ENCODE measurements around the gene ALK.
"Not testable (repeated sequence)": the region's sequence is repeated elsewhere in the genome, so short reads cannot be mapped to it uniquely, and the experiment has no call there.

The ALK gene

DNA sequence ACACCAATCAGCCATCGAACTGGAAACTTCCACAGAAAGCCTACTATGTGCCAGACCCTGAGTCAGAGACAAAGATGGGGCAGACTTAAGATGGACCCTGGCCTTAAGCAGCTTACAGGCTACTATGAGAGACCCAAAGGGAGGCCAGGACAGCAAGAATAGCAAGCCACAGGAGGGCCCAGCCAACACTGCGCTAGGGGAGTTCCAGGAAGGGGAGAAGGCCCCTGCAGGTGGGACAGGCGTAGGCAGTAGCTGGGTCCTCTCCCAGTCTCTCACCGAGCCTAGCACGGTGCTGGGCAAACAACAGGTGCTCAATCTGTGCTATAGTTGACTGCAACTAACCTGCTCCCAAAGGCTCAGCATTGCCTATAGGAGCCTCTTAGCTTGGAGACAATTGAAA, 670.0 kb downstream of the ALK start:
- H3K36me3 ChIP-seq (ENCODE audit: insufficient read depth, low read length), result no peaks in the 10 kb centered on the region
- TF ChIP-seq EZH2 (IDR thresholded peaks at IDR 0.05) (no peak), POLR2AphosphoS5 (IDR thresholded peaks at IDR 0.05; ENCODE audit: borderline replicate concordance, low read depth, low read length) (no peak), FOXP2 (optimal IDR thresholded peaks at IDR 0.05; ENCODE audit: control extremely low read depth, extremely low read length, insufficient read depth) (no peak)
- no peak overlapping the region for H3K9ac ChIP-seq (ENCODE audit: insufficient read length)
- no peak overlapping the region for H3K27ac ChIP-seq
- H3K9me3 ChIP-seq (ENCODE audit: low read depth, low read length), result no peaks in the 10 kb centered on the region
- DNase-seq (ENCODE audit: low read depth, low spot score), result no peak
- no peak overlapping the region for H3K4me3 ChIP-seq

GRCh38 chr2:29250977-29251376, 670.4 kb downstream of the ALK start:
- Histone ChIP-seq H3K36me3 (ENCODE audit: insufficient read depth, low read length) (no peaks in the 10 kb centered on the region), H3K9me3 (ENCODE audit: low read depth, low read length) (no peaks in the 10 kb centered on the region), H3K27ac (no peak overlapping the region), H3K9ac (ENCODE audit: insufficient read length) (no peak overlapping the region), H3K4me3 (no peak overlapping the region)
- TF ChIP-seq EZH2 (IDR thresholded peaks at IDR 0.05) (no peak), POLR2AphosphoS5 (IDR thresholded peaks at IDR 0.05; ENCODE audit: borderline replicate concordance, low read depth, low read length) (no peak), FOXP2 (optimal IDR thresholded peaks at IDR 0.05; ENCODE audit: control extremely low read depth, extremely low read length, insufficient read depth) (no peak)
- DNase-seq (ENCODE audit: low read depth, low spot score), result no peak

GRCh38 chr2:29249666-29250253, 671.6 kb downstream of the ALK start:
- TF ChIP-seq EZH2 (IDR thresholded peaks at IDR 0.05) (no peak), FOXP2 (optimal IDR thresholded peaks at IDR 0.05; ENCODE audit: control extremely low read depth, extremely low read length, insufficient read depth) (no peak), POLR2AphosphoS5 (IDR thresholded peaks at IDR 0.05; ENCODE audit: borderline replicate concordance, low read depth, low read length) (no peak; the same call in 1 of the 2 replicates)
- no peaks in the 10 kb centered on the region for H3K9me3 ChIP-seq (ENCODE audit: low read depth, low read length)
- no peak overlapping the region for H3K9ac ChIP-seq (ENCODE audit: insufficient read length)
- H3K4me3 ChIP-seq, result no peak overlapping the region
- DNase-seq (ENCODE audit: low read depth, low spot score), result no peak
- H3K27ac ChIP-seq, result no peak overlapping the region
- no peaks in the 10 kb centered on the region for H3K36me3 ChIP-seq (ENCODE audit: insufficient read depth, low read length)

- DNase-seq (ENCODE audit: low read depth, low spot score), result no peak
- TF ChIP-seq FOXP2 (optimal IDR thresholded peaks at IDR 0.05; ENCODE audit: control extremely low read depth, extremely low read length, insufficient read depth) (no peak), POLR2AphosphoS5 (IDR thresholded peaks at IDR 0.05; ENCODE audit: borderline replicate concordance, low read depth, low read length) (no peak), EZH2 (IDR thresholded peaks at IDR 0.05) (no peak)
- Histone ChIP-seq H3K27ac (no peak overlapping the region), H3K9ac (ENCODE audit: insufficient read length) (no peak overlapping the region), H3K4me3 (no peak overlapping the region), H3K9me3 (ENCODE audit: low read depth, low read length) (no peaks in the 10 kb centered on the region), H3K36me3 (ENCODE audit: insufficient read depth, low read length) (no peaks in the 10 kb centered on the region)
Observed at GRCh38 chr2:29247336-29247914, 674.0 kb downstream of the ALK start.

- no peak overlapping the region for H3K9ac ChIP-seq (ENCODE audit: insufficient read length)
- no peaks in the 10 kb centered on the region for H3K36me3 ChIP-seq (ENCODE audit: insufficient read depth, low read length)
- H3K4me3 ChIP-seq, result no peak overlapping the region
- H3K9me3 ChIP-seq (ENCODE audit: low read depth, low read length), result no peaks in the 10 kb centered on the region
- TF ChIP-seq EZH2 (IDR thresholded peaks at IDR 0.05) (no peak), POLR2AphosphoS5 (IDR thresholded peaks at IDR 0.05; ENCODE audit: borderline replicate concordance, low read depth, low read length) (no peak), FOXP2 (optimal IDR thresholded peaks at IDR 0.05; ENCODE audit: control extremely low read depth, extremely low read length, insufficient read depth) (no peak)
- no peak for DNase-seq (ENCODE audit: low read depth, low spot score)
- no peak overlapping the region for H3K27ac ChIP-seq
Observed at GRCh38 chr2:29246383-29247300, 674.7 kb downstream of the ALK start.

- no peak overlapping the region for H3K4me3 ChIP-seq
- H3K27ac ChIP-seq, result no peak overlapping the region
- H3K9ac ChIP-seq (ENCODE audit: insufficient read length), result no peak overlapping the region
- no peaks in the 10 kb centered on the region for H3K9me3 ChIP-seq (ENCODE audit: low read depth, low read length)
- no peaks in the 10 kb centered on the region for H3K36me3 ChIP-seq (ENCODE audit: insufficient read depth, low read length)
- TF ChIP-seq EZH2 (IDR thresholded peaks at IDR 0.05) (no peak), FOXP2 (optimal IDR thresholded peaks at IDR 0.05; ENCODE audit: control extremely low read depth, extremely low read length, insufficient read depth) (no peak), POLR2AphosphoS5 (IDR thresholded peaks at IDR 0.05; ENCODE audit: borderline replicate concordance, low read depth, low read length) (no peak)
- DNase-seq (ENCODE audit: low read depth, low spot score), result no peak
Observed at GRCh38 chr2:29245742-29246382, 675.5 kb downstream of the ALK start.

DNA sequence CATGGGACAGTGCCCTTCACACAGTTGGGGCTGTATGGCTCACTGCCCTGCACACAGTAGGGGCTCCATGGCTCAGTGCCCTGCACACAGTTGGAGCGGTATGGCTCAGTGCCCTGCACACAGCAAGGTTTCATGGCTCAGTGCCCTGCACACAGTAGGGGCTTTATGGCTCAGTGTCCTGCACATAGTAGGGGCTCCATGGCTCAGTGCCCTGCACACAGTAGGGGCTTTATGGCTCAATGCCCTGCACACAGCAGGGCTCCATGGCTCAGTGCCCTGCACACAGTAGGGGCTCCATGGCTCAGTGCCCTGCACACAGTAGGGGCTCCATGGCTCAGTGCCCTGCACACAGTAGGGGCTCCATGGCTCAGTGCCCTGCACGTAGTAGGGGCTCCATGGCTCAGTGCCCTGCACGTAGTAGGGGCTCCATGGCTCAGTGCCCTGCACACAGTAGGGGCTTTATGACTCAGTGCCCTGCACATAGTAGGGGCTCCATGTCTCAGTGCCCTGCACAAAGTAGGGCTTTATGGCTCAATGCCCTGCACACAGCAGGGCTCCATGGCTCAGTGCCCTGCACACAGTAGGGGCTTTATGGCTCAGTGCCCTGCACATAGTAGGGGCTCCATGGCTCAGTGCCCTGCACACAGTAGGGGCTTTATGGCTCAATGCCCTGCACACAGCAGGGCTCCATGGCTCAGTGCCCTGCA, 676.2 kb downstream of the ALK start:
- H3K36me3 ChIP-seq (ENCODE audit: insufficient read depth, low read length); H3K9me3 ChIP-seq (ENCODE audit: low read depth, low read length); H3K9ac ChIP-seq (ENCODE audit: insufficient read length); H3K4me3 ChIP-seq; H3K27ac ChIP-seq; DNase-seq (ENCODE audit: low read depth, low spot score): not testable (repeated sequence)
